Bronchial epithelial cell (primary cell): ENCODE data around the gene LRRN2. TPM values are rescaled to one million over a fixed set of nuclear protein-coding genes. Genes with fewer than 3 reads are reported as not detected.
"Not testable (repeated sequence)": the region's sequence is repeated elsewhere in the genome, so short reads cannot be mapped to it uniquely, and the experiment has no call there.

Experiments
- DNase-seq: peaks from one replicate; pipeline ENCODE4 v3.0.0-alpha.2; 2010; ENCODE audit warnings: low read depth
- FAIRE-seq: peaks from 2 replicates; lab custom pipeline; 2011; peaks lifted over from hg19 to GRCh38; lab: Jason Lieb, UNC
- H3K27me3 ChIP-seq: 2 replicates; pipeline ENCODE4 v1.5.1; 2011; ENCODE audit warnings: low read length; ENCODE audit not compliant: control insufficient read depth, insufficient read depth
- H3K36me3 ChIP-seq: 2 replicates; pipeline ENCODE4 v1.5.1; 2011; ENCODE audit warnings: low read length; ENCODE audit not compliant: control insufficient read depth, insufficient read depth
- H3K4me3 ChIP-seq: 2 replicates; pipeline ENCODE4 v1.5.1; 2011; ENCODE audit warnings: mild to moderate bottlenecking, low read depth, low read length, control low read depth
- CTCF ChIP-seq: IDR thresholded peaks from 2 replicates; pipeline ENCODE4 v1.5.1; 2011; ENCODE audit warnings: mild to moderate bottlenecking, moderate library complexity, low read length, control low read depth, inconsistent platforms; ENCODE audit not compliant: insufficient read depth, severe bottlenecking
- total RNA-seq: library from RNA; depleted of rRNA; stranded (reverse); fragments of >200 nt; gene quantifications from 2 replicates; pipeline ENCODE4 v1.2.1, GENCODE V29; 2014

The LRRN2 gene
- total RNA-seq, 1 donor from 2014 or later = not detected

- H3K4me3 ChIP-seq = no peak overlapping the region
- no peak for FAIRE-seq
These were observed 45.0 kb downstream of the LRRN2 start for GRCh38 chr1:204640578-204640977.

GRCh38 chr1:204634260-204634910 is 51.2 kb downstream of the LRRN2 start:
- no peak for FAIRE-seq
- no peak for TF ChIP-seq CTCF
- peaks cover 5% of the 10 kb centered on the region for H3K27me3 ChIP-seq
- no peak for DNase-seq
- H3K36me3 ChIP-seq = no peaks in the 10 kb centered on the region
- H3K4me3 ChIP-seq = no peak overlapping the region

More at GRCh38 chr1:204640578-204640977, 45.0 kb downstream of the LRRN2 start:
- DNase-seq = no peak
- Histone ChIP-seq H3K36me3 (no peaks in the 10 kb centered on the region), H3K27me3 (peaks cover 5% of the 10 kb centered on the region)
- TF ChIP-seq CTCF = no peak

GRCh38 chr1:204633665-204634064 is 51.9 kb downstream of the LRRN2 start:
- DNase-seq (no peak), FAIRE-seq (no peak)
- H3K36me3 ChIP-seq = no peaks in the 10 kb centered on the region
- H3K27me3 ChIP-seq = peaks cover 5% of the 10 kb centered on the region
- TF ChIP-seq CTCF = no peak
- no peak overlapping the region for H3K4me3 ChIP-seq

- DNase-seq (no peak), FAIRE-seq (no peak)
- Histone ChIP-seq H3K4me3 (no peak overlapping the region), H3K36me3 (no peaks in the 10 kb centered on the region), H3K27me3 (peaks cover 5% of the 10 kb centered on the region)
- no peak for TF ChIP-seq CTCF
These were observed 55.2 kb downstream of the LRRN2 start for GRCh38 chr1:204630132-204630905.

- not testable (repeated sequence) for DNase-seq, H3K27me3 ChIP-seq, FAIRE-seq, H3K36me3 ChIP-seq, H3K4me3 ChIP-seq
These were observed 56.1 kb downstream of the LRRN2 start for GRCh38 chr1:204629459-204629858.

GRCh38 chr1:204628868-204629267 is 56.7 kb downstream of the LRRN2 start:
- FAIRE-seq (no peak), DNase-seq (no peak)
- H3K27me3 ChIP-seq = peaks cover 7% of the 10 kb centered on the region
- no peaks in the 10 kb centered on the region for H3K36me3 ChIP-seq
- TF ChIP-seq CTCF = no peak
- H3K4me3 ChIP-seq = no peak overlapping the region
